Activated CD4-positive, alpha-beta T cell treated with anti-CD3 and anti-CD28 coated beads, Interleukin-2, Interleukin-4, amounts not matched to agents 100 ng/mL and 50 ng/mL, durations not matched to agents 16 hours and 8 hours (primary cell): ENCODE data around the gene HEATR5A.
A peak's percentile ranks its signal among the peaks of the same experiment; 100 is the strongest.
"Not testable (repeated sequence)": the region's sequence is repeated elsewhere in the genome, so short reads cannot be mapped to it uniquely, and the experiment has no call there.

Experiments
- DNase-seq: peaks from one replicate; pipeline ENCODE4 v3.0.0-alpha.2; 2020; ENCODE audit warnings: low spot score

Gene HEATR5A

GRCh38 chr14:31283153-31283552 is 137.2 kb downstream of the HEATR5A start:
- DNase-seq: no peak

- no peak for DNase-seq
Observed at GRCh38 chr14:31280871-31281220, 139.5 kb downstream of the HEATR5A start.

GRCh38 chr14:31280132-31280870 is 140.0 kb downstream of the HEATR5A start:
- DNase-seq: no peak

- DNase-seq: no peak
Observed at GRCh38 chr14:31278883-31279282, 141.5 kb downstream of the HEATR5A start.

- no peak for DNase-seq
Observed at GRCh38 chr14:31277085-31277484, 143.3 kb downstream of the HEATR5A start.

GRCh38 chr14:31276417-31276816 is 143.9 kb downstream of the HEATR5A start:
- DNase-seq: not testable (repeated sequence)

GRCh38 chr14:31275731-31276130 is 144.6 kb downstream of the HEATR5A start:
- no peak for DNase-seq

- no peak for DNase-seq
Observed at GRCh38 chr14:31271648-31272047, 148.7 kb downstream of the HEATR5A start.

GRCh38 chr14:31270196-31270772 is 150.1 kb downstream of the HEATR5A start:
- DNase-seq: peak; percentile 24

GRCh38 chr14:31269634-31270195 is 150.6 kb downstream of the HEATR5A start:
- no peak for DNase-seq

GRCh38 chr14:31268216-31268615 is 152.1 kb downstream of the HEATR5A start:
- no peak for DNase-seq

GRCh38 chr14:31266437-31267331 is 153.7 kb downstream of the HEATR5A start:
- no peak for DNase-seq

- no peak for DNase-seq
Observed at GRCh38 chr14:31265701-31266398, 154.5 kb downstream of the HEATR5A start.

GRCh38 chr14:31263485-31264133 is 156.7 kb downstream of the HEATR5A start:
- DNase-seq: no peak

GRCh38 chr14:31261859-31262731 is 158.3 kb downstream of the HEATR5A start:
- no peak for DNase-seq

GRCh38 chr14:31261523-31261858 is 158.9 kb downstream of the HEATR5A start:
- DNase-seq: no peak

GRCh38 chr14:31259040-31259435 is 161.3 kb downstream of the HEATR5A start:
- DNase-seq: not testable (repeated sequence)

GRCh38 chr14:31258427-31259039 is 161.8 kb downstream of the HEATR5A start:
- no peak for DNase-seq

- DNase-seq: not testable (repeated sequence)
Observed at GRCh38 chr14:31257554-31258426, 162.6 kb downstream of the HEATR5A start.
